ENCODE measurements around the gene SGCA.

The SGCA gene

DNA sequence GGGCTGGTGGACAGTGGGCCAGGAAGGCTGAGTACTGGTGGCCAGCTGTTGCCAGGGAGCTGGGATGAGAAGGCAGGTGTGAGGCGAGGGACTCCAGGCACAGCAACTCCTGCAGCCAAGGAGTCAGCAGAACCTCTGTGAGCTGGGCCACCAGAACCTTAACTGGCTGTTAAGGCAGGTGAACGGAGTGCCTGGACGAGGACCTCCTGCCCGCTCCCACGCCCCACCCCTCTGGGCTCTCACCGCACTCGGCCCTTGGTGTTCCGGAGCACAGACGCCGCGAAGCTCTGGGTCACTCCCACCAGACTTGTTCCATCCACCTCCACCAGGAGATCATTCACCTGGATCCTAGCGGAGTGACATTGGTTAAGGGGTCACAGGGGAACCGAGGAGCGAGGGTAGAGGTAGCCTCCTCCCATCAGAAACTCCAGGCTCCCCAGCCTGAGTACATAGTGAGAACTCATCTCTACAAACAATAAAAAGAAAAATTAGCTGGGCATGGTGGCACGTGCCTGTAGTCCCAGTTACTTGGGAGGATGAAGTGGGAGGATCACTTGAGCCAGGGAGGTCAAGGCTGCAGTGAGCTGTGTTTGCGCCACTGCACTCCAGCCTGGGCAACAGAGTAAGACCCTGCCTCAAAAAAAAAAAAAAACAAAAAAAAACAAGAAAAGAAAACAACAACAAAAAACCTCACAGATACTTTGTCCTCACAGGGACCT is 24.6 kb upstream of the SGCA start:
- peak overlapping the region; percentile 26 to 50 for H3K4me3 Mint-ChIP-seq
- H3K9me3 Mint-ChIP-seq = no peaks in the 10 kb centered on the region
- H3K27ac Mint-ChIP-seq = peak overlapping the region; percentile 80
- H3K36me3 Mint-ChIP-seq = peaks cover 84 to 99% of the 10 kb centered on the region in 2 donors
- ATAC-seq (replicated peaks) = no peak
- peaks cover 76 to 89% of the 10 kb centered on the region in 2 donors for H3K4me1 Mint-ChIP-seq
- no peaks in the 10 kb centered on the region for H3K27me3 Mint-ChIP-seq
- DNase-seq = no peak

- DNase-seq (no peak), ATAC-seq (replicated peaks) (peak; percentile 31 to 47)
- no peaks in the 10 kb centered on the region for H3K9me3 Mint-ChIP-seq
- H3K27ac Mint-ChIP-seq = peak overlapping the region; percentile 80
- peaks cover 83 to 98% of the 10 kb centered on the region in 2 donors for H3K36me3 Mint-ChIP-seq
- H3K4me3 Mint-ChIP-seq = peak overlapping the region; percentile 26 to 54
- peaks cover 76 to 89% of the 10 kb centered on the region in 2 donors for H3K4me1 Mint-ChIP-seq
- no peaks in the 10 kb centered on the region for H3K27me3 Mint-ChIP-seq
Measured at GRCh38 chr17:50141745-50142110, 24.1 kb upstream of the SGCA start.

- H3K4me3 Mint-ChIP-seq = no peak overlapping the region
- H3K9me3 Mint-ChIP-seq = no peaks in the 10 kb centered on the region
- peaks cover 74 to 84% of the 10 kb centered on the region in 2 donors for H3K4me1 Mint-ChIP-seq
- DNase-seq = no peak
- peaks cover 81 to 98% of the 10 kb centered on the region in 2 donors for H3K36me3 Mint-ChIP-seq
- H3K27ac Mint-ChIP-seq = peak overlapping the region; percentile 78
- H3K27me3 Mint-ChIP-seq = no peaks in the 10 kb centered on the region
- ATAC-seq (replicated peaks) = no peak
Measured at GRCh38 chr17:50143461-50144176, 22.2 kb upstream of the SGCA start.

DNA sequence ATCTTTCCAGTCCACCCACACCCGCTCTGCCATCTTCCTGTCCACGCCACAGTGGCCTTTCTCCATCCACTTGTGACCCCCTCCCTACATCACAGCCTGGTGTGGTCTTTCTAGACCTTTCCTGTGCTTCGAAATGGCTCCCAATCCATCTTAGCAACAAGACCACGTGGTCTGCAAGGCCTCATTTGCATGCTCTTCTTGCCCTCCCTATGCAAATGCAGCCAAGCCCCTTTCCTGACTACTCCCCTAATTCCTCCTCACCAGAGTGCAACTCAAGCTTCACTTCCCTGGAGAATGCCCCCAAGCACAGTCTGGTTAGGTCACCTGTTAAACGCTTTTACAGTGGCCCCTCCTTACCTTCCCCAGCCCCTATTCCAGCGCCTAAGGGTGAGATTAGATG is 21.4 kb upstream of the SGCA start:
- ATAC-seq (replicated peaks) (no peak), DNase-seq (no peak)
- H3K27me3 Mint-ChIP-seq = no peaks in the 10 kb centered on the region
- peaks cover 72 to 82% of the 10 kb centered on the region in 2 donors for H3K4me1 Mint-ChIP-seq
- no peaks in the 10 kb centered on the region for H3K9me3 Mint-ChIP-seq
- H3K4me3 Mint-ChIP-seq = peak overlapping the region; percentile 87 to 100
- peak overlapping the region; percentile 78 for H3K27ac Mint-ChIP-seq
- peaks cover 79 to 99% of the 10 kb centered on the region in 2 donors for H3K36me3 Mint-ChIP-seq

- H3K4me3 Mint-ChIP-seq = peak overlapping the region; percentile 87 to 100
- no peaks in the 10 kb centered on the region for H3K27me3 Mint-ChIP-seq
Measured at GRCh38 chr17:50144845-50145531, 20.8 kb upstream of the SGCA start.

GRCh38 chr17:50145532-50146229 is 20.1 kb upstream of the SGCA start:
- peak overlapping the region; percentile 83 for H3K27ac Mint-ChIP-seq
- peaks cover 69 to 86% of the 10 kb centered on the region in 2 donors for H3K36me3 Mint-ChIP-seq
- H3K9me3 Mint-ChIP-seq = no peaks in the 10 kb centered on the region
- H3K4me1 Mint-ChIP-seq = peaks cover 60 to 69% of the 10 kb centered on the region in 2 donors
- no peak for DNase-seq
- H3K27me3 Mint-ChIP-seq = no peaks in the 10 kb centered on the region
- no peak for ATAC-seq (replicated peaks)
- H3K4me3 Mint-ChIP-seq = peak overlapping the region; percentile 87 to 100

More at GRCh38 chr17:50144845-50145531, 20.8 kb upstream of the SGCA start:
- ATAC-seq (replicated peaks) (no peak), DNase-seq (no peak)
- Mint-ChIP-seq H3K27ac (peak overlapping the region; percentile 83), H3K9me3 (no peaks in the 10 kb centered on the region), H3K36me3 (peaks cover 73 to 93% of the 10 kb centered on the region in 2 donors), H3K4me1 (peaks cover 65 to 76% of the 10 kb centered on the region in 2 donors)

- peaks cover 65 to 84% of the 10 kb centered on the region in 2 donors for H3K36me3 Mint-ChIP-seq
- peaks cover 54 to 62% of the 10 kb centered on the region in 2 donors for H3K4me1 Mint-ChIP-seq
- H3K27me3 Mint-ChIP-seq = no peaks in the 10 kb centered on the region
- no peaks in the 10 kb centered on the region for H3K9me3 Mint-ChIP-seq
- no peak for ATAC-seq (replicated peaks)
- H3K4me3 Mint-ChIP-seq = peak overlapping the region; percentile 87 to 100
- DNase-seq = no peak
- peak overlapping the region; percentile 99 for H3K27ac Mint-ChIP-seq
Measured at GRCh38 chr17:50146230-50146926, 19.4 kb upstream of the SGCA start.

DNA sequence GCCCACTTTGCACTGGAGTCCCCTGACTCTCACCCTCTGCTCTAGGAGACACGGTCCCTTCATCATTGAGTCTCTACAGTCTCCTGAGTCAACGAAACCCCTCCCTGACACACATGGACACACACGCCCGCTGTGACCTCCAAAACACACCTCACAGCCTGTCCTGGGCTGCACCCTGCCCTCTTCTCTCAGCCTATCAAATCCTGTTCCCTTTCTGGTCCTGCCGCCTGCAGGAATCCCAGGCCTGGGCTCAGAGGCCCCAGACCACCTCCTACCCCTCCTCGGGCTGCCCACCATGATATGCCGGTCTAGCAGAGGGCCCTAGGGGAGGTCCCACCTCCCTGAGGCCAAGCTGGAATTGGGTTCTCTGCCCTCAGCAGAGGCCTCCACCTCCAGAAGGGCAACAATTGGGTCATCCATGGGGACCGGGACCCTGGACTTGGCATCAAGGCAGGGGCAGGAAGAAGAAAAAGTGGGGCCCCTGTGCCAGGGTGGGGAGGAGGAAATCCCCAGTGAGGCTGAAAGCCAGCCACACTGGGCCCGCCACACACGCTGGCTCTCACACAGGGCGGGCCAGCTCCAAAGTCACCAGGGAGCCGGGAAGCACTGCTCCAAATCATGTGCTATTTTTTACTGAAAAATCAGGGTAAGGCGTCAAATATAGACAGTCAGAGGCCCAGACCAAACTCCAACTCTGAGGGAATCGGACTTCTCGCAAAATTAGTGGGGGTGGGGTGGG is 18.7 kb upstream of the SGCA start:
- DNase-seq = no peak

DNA sequence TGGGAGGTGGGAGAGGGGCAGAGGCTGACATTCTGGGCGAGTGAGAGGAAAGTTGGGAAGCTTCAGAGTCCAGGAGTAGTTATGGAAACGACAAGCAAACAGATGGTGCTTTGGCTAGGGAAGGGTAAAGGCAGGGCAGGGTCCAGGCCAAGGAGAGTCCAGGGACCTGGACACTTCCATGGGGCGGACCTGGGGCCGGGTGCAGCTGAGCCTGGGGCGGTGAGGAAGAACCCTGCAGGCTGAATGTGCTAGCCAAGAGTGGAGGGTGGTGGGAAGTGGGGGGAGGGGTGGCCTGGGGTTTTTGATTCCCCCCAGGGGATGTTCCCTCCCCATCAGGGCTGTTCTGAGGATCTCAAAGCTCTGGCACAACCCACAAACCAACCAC is 18.0 kb upstream of the SGCA start:
- ATAC-seq (replicated peaks) (peak; percentile 2 to 3), DNase-seq (no peak)
- Mint-ChIP-seq H3K27me3 (no peaks in the 10 kb centered on the region), H3K27ac (peak overlapping the region; percentile 99), H3K36me3 (peaks cover 50 to 70% of the 10 kb centered on the region in 2 donors), H3K4me3 (peak overlapping the region; percentile 87 to 100), H3K4me1 (peaks cover 45 to 57% of the 10 kb centered on the region in 2 donors), H3K9me3 (no peaks in the 10 kb centered on the region)

More for the DNA sequence above, 18.7 kb upstream of the SGCA start:
- peaks cover 58 to 77% of the 10 kb centered on the region in 2 donors for H3K36me3 Mint-ChIP-seq
- H3K4me1 Mint-ChIP-seq = peaks cover 48 to 58% of the 10 kb centered on the region in 2 donors
- peak overlapping the region; percentile 87 to 100 for H3K4me3 Mint-ChIP-seq
- H3K9me3 Mint-ChIP-seq = no peaks in the 10 kb centered on the region
- peak overlapping the region; percentile 99 for H3K27ac Mint-ChIP-seq
- ATAC-seq (replicated peaks) = no peak
- no peaks in the 10 kb centered on the region for H3K27me3 Mint-ChIP-seq

- Mint-ChIP-seq H3K4me3 (peak overlapping the region; percentile 87 to 100), H3K27me3 (no peaks in the 10 kb centered on the region), H3K4me1 (peaks cover 40 to 51% of the 10 kb centered on the region in 2 donors), H3K27ac (peak overlapping the region; percentile 99), H3K36me3 (peaks cover 47 to 64% of the 10 kb centered on the region in 2 donors), H3K9me3 (no peaks in the 10 kb centered on the region)
- peak; percentile 93 for DNase-seq
- ATAC-seq (replicated peaks) = peak; percentile 73 to 76
Measured at GRCh38 chr17:50148226-50149090, 17.3 kb upstream of the SGCA start.

- Mint-ChIP-seq H3K4me1 (peaks cover 37 to 47% of the 10 kb centered on the region in 2 donors), H3K27me3 (no peaks in the 10 kb centered on the region), H3K36me3 (peaks cover 43 to 58% of the 10 kb centered on the region in 2 donors), H3K27ac (peak overlapping the region; percentile 99), H3K9me3 (no peaks in the 10 kb centered on the region), H3K4me3 (peak overlapping the region; percentile 87 to 100)
- no peak for ATAC-seq (replicated peaks)
- DNase-seq = no peak
Measured at GRCh38 chr17:50149091-50149416, 16.8 kb upstream of the SGCA start.
